ENCODE measurements around the gene COL4A2.

DNA sequence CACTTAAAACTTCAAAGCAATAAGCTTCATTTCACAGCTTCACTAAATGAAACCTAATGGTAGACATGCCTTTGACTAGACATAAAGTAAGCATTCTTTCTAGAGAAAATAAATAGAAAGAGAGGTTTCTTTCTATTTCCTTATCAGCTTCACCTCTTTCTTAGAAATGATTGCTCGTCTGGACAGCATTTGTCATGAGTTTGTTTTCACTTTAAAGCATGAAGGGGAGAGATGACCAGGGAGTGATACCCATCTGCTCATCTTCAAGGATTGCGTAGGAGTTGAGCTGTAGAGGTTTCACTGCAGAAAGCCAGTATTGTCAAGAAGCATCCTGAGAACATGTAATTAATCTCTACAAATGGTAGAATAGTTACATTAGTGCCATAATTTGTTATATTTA lies 61.3 kb downstream of the COL4A2 start:
- TF ChIP-seq, protein P1, sequence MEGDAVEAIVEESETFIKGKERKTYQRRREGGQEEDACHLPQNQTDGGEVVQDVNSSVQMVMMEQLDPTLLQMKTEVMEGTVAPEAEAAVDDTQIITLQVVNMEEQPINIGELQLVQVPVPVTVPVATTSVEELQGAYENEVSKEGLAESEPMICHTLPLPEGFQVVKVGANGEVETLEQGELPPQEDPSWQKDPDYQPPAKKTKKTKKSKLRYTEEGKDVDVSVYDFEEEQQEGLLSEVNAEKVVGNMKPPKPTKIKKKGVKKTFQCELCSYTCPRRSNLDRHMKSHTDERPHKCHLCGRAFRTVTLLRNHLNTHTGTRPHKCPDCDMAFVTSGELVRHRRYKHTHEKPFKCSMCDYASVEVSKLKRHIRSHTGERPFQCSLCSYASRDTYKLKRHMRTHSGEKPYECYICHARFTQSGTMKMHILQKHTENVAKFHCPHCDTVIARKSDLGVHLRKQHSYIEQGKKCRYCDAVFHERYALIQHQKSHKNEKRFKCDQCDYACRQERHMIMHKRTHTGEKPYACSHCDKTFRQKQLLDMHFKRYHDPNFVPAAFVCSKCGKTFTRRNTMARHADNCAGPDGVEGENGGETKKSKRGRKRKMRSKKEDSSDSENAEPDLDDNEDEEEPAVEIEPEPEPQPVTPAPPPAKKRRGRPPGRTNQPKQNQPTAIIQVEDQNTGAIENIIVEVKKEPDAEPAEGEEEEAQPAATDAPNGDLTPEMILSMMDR (IDR thresholded peaks at IDR 0.05) = no peak
- TF ChIP-seq POLR2AphosphoS5 (IDR thresholded peaks at IDR 0.05) = no peak
- TF ChIP-seq POLR2A (IDR thresholded peaks at IDR 0.05) = no peak

Measured in transverse colon (tissue), 4 donors.